ENCODE measurements around the gene PRKAA2.

- no peak for TF ChIP-seq POLR2A (IDR thresholded peaks at IDR 0.05; ENCODE audit: low read length)
- no peak for TF ChIP-seq GATA1 (IDR thresholded peaks at IDR 0.05; ENCODE audit: low read depth, low read length)
Observed at GRCh38 chr1:56645677-56646305, 677 bp downstream of the PRKAA2 start.

Measured in erythroblast (primary cell).